HG02678 (cell line): ENCODE measurements around the gene MAB21L1.

ENCODE experiments used
- ATAC-seq: cut with Tn5 transposase; IDR thresholded peaks from one replicate; pipeline ENCODE4 v1.9.1; 2021; ENCODE audit warnings: mild to moderate bottlenecking, moderate library complexity; ENCODE audit not compliant: unreplicated experiment

The MAB21L1 gene

DNA sequence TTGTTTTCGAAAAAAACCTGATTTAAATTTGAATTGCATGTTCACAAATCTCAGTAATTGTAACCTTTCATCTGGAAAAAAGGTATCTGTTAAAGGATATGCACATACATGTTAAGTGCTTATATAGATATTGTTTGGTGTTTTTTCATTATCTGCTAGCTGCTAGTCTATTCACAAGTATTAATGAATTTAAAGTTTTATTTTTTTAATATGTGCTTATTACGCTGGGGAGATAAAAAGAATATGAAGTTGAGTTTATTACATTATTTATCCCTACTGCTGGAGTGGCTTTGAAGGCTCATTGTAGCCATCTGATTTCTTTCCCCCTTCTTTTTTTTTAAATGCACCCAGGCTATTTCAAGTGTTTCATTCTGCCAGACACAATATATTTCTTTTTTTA is 3.9 kb upstream of the MAB21L1 start:
- no peak for ATAC-seq

DNA sequence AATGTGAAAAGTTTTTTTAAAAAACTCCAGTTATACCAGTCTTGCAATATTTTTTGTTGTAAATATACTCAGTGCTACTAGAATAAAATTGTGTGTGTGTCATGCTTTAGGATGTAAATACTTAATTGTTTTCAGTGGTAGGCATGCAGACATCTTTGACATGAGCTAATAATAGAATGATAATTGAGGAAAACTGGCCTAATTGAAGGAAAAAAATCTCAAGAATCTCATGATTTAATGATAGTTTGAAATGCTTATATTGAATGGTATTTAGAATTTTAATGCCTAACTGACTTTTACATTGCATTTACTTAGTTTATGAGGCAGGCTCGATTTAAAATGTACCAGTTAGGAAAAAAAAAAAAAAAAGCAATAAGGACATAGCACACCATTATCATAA is 3.2 kb upstream of the MAB21L1 start:
- ATAC-seq, result no peak

DNA sequence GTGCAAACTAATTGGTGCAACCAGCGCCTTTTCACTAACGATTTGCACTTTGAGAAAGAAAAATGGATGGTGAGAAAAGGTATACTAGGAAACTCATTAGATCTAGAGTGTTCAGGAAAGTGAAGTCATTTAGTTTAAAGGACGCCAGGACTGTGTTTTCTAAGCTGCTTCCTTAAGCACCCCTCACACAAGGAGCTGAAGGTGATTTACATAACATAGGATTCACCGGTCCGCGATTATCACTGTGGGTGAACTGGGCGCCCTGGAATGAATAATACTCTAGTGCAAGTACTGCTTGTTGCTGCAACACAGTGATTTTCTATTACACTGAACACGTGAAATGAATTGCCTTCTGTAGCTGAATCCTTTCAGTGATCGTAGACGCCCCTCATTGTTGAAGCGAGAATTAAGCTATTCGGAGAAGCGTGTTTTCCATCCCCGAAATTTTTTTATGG is 2.6 kb upstream of the MAB21L1 start:
- no peak for ATAC-seq

DNA sequence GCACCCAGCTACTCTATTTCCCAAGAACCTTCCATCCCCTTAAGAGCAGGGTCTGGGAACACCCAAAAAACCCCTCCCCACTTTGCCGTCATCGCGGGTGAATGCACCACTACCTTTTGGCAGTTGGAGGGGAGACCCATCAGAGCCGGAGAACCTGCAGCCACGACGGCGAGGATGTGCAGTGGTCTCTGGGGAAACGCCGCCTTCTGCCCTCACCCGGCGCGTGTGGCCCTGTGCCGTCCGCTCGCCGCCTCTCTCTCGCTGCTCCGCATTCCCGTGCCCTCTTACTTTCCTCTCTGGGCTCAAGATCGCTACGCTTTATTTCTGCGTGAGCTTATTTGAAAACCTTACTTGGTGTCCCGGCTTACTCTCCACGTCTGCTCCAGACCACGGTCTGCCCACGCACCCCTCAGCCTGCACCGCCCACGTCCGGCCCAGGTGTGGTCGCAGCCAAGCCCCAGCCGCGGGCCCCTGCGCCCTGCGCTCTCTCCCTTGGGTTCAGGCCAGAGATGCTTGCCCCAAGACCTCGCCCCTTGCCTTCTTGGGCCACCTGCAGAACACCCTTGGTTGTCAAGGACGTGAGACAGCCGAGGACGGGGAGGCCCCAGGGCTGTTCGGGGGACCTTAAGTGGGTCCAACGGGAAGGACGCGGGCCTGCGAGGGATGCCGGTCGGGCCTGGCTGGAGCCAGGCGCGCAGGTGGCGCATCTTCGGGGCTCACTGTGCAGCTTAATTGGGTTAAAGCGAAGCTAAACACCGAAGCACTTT is 2.0 kb upstream of the MAB21L1 start:
- no peak for ATAC-seq

DNA sequence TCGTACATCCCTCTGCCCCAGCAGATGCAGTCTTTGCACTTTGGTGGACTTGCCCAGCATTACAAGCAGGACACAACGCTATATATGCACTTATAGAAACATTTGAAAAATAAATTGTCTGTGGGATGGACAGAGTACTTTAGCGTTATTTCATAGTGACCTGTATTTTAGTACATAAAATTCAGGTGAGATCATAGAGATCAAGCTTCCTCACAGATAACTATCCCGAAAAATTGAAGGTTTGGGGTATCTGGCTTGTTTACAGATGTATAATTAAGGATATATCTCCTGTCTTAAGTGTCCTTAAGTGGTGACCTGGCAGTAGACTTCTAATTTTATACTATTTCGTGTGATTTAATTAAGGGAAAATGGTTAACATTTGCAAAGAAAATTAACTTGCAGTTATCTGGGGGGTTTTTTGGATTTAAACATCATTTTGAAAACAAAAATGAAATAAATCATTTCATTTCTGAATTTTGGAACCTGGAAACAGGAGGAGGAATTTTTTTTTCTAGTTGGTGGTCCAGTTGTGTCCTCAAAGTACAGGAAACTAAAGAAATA is 977 bp upstream of the MAB21L1 start:
- no peak for ATAC-seq

DNA sequence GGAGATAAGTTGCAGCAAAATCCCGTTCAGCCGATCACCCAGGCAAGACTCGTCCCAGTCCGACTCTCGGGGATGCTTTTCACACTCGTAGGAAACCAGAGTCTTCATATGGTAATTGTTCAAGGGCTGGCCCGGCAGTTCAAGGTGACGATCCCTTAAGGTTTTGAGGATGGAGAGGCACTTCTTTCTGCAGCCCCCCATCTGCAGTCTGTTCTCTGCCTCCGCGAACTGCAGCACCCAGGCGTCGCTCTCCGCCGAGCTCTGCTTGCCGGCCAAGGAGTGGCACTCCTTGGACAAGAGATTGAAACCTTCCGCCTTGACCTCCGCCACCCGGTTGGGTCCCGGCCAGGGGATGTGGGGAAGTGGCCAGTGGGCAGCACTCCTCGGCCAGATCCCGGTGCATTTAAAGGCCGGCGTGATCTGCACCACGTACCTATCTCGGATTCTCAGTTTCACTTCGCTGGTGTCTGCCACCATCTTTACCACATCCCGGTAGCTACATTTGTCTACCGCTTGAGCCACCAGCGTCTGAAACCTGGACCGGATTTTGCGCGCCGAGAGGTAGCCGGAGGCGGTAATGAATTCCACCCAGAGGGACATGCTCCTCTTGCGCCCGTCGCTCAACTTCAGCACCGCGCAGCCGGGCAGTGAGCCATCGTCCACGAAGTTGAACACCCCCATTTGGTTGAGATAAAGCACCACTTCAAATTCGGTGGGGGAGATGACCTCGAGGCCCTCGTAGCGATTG is 1.1 kb downstream of the MAB21L1 start:
- no peak for ATAC-seq

DNA sequence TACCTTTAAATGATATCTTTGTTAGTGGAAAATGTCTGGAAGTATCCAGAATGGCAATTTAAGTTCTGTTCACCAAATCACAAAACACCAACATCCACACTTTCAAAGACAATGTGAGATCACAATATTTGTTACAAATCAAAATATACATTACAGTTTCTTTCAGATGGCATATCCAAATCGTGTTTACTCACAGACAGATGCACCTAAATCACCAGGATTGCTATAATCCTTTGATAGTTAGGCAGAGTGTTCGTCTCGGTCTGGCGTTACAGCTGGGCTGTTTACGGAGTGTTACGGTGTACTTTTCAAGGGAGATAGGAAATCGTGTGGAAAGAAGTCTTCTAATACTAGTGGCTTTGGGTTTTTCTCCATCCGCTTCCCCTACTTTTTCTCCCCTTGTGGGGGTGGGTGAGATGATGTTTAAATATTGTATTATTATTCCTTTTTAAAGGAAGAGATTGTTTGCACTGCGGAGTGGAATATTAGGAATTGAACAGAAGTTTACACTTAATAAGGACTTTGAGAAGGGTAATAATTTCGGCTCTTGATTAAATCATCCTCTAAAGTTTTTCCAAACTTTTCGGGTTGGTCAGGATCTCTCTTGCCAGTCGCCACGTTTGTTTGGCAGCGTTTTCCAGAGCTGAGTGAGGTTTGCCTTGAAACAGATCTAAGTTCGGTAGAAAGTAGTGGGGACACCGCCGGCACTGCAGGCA is 1.8 kb downstream of the MAB21L1 start:
- ATAC-seq, result no peak

DNA sequence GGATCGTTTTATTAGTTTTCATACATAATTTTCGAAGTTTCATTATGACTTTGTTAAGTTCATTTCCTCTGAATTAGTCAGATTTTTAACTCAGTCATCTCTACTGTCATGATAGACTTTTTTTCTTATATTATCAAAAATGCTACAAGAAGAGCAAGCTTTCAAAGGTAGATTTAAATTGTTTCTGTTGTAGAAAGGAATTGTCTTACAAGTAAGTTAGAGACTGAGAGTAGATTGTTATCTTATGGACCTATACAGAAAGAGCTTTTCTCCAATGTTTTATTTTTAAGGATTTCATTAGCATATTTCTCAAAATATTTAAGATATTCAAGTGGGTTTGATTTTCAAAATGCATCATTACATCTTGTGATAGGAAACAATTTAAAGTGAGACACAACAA is 2.7 kb downstream of the MAB21L1 start:
- ATAC-seq, result no peak

DNA sequence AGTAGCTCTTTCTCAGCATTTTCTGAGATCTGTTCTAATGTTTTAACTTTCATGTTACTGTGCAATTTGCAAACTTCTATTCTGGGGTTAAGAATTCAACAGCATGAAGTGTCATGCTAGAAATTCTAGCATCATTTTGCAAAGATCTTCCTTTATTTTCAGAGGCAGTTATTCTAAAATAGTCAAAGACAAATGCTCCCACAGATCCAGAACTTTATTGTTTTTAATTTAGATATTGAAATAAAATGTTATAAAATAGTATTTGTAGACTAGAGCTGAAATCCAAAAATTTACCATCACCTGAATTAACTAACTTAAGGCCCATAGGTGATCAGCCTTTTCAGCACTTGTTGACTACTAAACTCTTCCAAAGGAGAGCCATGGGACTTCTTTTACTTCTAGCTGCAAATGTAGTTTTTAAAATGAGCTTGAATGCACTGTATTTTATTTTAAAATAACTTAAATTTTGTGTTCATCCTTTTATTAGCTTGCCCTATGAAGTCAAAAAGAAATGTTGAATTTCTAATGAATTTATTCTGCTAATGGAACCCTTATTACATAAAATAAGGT is 3.2 kb downstream of the MAB21L1 start:
- no peak for ATAC-seq

DNA sequence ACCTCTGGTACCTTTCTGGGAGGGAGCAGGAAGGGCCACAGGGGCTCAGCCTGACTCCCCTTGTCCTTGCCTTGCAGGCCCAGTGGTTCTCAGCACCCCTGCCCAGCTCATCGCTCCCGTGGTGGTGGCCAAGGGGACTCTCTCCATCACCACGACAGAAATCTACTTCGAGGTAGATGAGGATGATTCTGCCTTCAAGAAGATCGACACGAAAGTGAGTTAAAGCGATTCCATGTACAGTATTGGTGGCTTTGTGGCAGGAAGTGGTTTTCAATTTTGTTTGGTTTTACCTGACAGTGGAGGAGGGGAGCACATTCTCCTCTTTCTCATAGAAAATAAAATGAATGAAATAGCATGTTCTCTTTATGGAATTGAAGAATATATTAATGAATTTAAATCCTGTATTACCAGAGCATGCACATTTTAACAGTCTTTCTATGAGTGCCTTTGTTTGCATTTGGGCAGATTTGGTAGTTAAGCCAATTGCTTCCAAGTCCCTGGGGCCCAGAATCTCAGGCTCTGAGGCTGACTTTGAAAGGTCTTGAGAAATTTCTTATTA is 4.1 kb downstream of the MAB21L1 start:
- ATAC-seq, result no peak

DNA sequence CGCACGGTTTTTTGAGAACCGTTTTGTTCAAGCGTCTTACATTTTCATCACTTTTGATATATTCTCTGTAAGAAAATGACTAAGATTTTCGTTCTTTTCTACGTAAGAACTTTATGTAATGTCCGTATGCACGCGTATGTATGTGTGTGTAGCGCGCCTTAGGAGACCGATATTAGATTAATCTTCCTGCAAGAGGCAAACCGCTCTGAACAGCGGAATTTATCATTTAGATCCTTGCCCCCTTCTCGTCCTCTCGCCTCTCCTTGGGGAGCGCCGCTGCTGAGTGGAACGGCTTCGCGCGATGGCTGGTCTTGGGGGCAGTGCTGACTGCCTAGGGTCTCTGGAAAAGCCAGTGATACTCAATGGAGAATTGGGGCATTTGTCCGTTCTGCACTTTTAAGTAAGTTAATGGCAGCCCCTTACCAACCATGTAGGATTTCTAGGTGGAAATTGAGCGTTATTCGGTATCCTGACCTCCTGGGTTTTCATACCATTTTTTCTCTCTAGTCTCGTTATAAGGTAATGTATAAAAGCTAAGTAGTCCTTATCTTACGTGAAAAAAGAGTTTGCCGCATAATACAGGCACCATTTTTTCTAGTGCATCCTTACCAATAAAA is 4.7 kb downstream of the MAB21L1 start:
- no peak for ATAC-seq

DNA sequence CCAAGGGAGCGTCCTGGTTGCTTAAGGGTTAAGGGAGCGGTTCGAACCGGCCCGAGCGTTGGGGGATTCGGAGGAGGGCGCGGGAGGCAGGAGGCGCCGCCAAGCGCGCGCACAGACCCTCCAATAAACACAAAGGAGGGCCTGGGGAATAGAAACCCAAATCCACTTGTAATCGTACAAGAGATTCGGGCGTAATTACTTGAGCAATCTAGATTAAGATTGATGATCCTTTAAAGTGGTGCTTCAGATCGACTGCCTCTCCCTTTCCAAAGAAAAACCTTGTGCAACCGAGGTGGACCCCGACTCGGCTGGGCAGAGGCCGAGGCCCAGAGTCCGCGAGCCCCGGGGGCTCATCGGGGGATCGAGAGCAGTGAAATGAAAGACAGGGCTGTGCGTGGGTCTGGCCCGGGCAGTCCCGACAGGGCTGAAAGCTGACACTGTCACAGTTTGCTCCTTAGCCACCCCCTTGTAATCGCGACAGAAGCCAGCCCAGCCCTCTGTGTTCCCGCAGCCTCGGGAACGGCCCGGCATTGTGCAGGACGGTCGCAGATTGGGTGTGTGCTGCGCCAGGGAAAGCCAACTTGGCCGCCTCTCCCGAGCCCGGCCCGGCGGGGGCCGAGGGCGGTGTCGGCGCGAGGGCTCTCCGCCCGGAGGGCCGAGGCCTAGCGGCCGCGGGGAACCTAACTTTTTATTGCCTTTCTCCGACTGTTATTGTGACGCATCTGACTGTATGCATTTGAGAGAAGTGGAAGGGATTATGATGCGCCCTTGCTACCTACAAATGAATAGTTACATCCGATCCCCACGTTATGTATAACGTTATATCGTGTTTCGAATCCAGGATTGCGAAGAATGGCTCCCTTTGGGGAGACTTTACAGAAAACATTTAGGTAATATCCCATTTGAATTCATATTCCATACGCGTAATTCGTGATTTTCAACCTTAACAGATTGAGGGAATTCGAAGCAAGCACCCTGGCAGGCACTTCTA is 5.5 kb downstream of the MAB21L1 start:
- ATAC-seq, result no peak

DNA sequence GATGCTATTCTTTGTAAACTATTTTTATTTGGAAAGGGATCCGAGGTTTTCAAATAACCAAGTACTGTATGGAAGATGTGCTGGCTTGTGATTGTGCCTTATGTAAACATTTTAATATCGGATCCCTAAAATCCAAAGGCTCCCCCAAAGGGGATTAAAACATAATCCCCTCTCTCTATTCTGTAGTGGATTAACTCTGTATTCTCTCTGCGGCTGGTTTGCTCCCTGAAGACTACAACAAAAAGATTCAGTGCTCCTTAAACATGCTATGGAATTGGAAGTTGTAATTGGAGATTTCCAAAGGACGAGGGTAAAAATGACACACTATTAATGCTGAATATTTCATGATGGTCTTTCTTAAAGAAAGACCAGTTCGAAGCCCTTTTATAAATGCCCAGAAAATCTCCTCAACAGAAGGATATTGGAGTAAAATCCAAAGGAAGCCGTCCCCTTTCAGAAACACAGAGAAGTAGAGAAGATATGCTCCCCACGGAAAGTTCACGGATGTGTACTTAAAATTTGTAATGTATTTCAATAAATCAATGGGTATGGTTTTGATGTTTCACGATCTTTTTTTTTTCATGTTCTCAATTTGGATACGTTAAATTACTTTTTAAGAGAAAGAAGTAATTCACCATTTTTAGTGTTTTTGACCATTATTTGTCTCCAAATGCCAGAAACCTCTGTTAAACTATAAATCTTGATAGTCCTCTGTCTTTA is 6.5 kb downstream of the MAB21L1 start:
- ATAC-seq, result no peak

DNA sequence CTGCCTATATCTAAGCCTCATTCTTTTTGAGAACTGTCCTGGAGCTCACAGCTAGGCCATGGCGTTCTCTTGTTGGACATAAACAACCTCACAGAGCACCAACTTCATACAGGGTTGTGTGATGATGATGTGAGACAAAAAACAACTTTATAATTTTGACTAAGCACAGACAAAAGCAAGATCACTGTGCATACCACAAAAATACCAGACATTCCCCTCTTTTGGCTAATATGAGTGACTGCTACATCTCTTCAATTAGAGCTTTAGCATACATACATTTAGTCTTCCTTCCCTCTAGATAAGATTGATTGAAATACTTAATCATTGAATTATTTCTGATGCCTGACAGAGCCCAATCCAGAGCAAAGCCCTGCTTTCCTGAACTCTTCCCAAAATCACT is 8.3 kb downstream of the MAB21L1 start:
- ATAC-seq, result no peak

DNA sequence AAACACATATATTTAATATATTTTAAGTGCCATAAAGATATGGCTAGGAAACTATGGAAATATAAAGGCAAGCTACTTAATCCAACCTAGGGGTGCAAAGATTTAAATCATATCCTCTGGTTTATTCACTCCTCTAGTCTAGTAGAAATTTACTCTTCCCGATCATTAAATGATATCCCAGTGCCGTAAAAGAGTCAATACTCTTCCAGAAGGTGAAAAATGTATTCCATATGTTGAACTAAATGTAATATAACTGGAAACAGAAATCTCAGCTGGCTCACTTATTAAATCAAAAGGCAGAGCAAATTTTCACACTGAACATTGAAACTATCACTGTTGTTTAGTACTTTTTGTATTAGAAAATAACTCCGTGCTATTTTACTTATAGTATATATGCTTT is 11.1 kb downstream of the MAB21L1 start:
- ATAC-seq, result no peak

DNA sequence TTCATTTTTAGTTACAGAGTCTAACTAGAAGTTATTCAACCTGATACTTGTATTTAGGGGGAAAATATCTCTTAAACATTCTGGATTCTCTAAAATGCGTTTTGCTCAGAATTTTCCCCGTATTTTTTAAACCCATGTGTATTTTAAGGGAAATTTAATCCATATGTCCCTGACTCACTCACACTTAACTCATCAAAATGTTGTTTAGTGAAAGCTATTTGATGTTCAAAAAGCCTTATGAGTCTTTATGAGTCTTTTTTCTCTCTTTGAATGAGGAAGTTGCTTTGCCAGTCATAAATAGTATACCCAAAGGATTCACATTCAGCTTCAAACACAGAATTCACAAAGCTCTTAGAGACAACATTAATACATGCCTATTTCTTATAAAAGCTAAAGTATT is 16.4 kb downstream of the MAB21L1 start:
- no peak for ATAC-seq

DNA sequence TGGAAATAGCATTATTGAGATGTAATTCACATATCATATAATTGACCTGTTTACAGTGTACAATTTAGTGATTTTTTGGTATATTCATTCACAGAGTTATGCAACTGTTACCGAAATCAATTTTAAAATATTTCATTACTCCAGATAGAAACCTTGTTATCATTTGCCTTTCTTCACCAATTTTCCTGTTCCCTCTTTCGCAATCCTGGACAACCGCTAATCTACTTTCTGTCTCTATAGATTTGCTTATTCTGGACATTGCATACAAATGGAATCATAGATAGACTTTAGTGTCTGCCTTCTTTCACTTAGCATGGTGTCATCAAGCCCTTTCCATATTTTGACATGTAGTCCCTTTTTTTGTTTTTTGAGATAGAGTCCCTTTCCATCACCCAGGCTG is 19.2 kb downstream of the MAB21L1 start:
- ATAC-seq, result no peak

DNA sequence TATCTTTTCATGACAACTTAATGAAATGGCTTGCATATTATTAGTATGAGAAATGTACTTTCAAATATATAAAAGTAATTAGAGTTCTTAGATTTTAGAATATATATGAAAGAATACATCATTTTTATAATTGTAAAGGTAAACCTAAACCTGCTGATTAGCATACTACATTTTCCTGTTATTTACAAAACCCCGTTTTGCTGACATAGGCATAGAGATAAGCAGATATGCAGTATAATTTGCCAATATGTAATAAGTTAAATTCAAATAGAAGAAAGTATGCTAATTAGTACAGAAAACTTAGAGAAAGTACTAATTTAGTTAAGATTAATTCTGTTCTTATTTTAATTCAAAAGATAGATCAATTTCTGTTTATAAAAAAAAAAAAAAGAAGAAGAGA is 21.5 kb downstream of the MAB21L1 start:
- no peak for ATAC-seq

DNA sequence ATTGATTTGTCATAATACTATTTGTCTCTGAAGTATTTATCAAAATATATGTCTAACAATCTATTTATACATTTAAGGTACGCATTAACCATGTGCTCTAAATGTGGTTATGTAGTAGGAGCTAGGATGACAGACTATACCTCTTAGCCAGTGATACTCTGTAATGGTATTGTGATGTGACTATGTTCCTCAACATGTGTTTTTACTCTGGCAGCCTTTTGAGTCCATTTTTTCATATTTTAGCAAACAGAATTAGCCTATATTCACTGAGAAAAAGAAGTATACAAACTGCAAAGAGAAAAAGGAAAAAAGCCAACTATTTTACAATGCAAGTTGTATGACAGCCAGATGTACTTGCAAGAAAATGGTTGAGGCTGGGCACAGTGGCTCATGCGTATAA is 26.7 kb downstream of the MAB21L1 start:
- ATAC-seq, result no peak
